ENCODE measurements around the gene TENM4.

Gene TENM4

GRCh38 chr11:79440571-79441460 is at the start of gene TENM4:
Gene TENM4 (minus strand): TSS chr11:79441030. CDS start chr11:79069944, 371,086 bp downstream.
- in situ Hi-C loops (cut with MboI; ENCODE audit: low sequenced_read_pairs): no loop called here

GRCh38 chr11:79488286-79488685 is 47.5 kb upstream of the TENM4 start:
- in situ Hi-C loops (cut with MboI; ENCODE audit: low sequenced_read_pairs): no loop called here

- in situ Hi-C loops (cut with MboI; ENCODE audit: low sequenced_read_pairs): no loop called here
These were observed 46.6 kb upstream of the TENM4 start for GRCh38 chr11:79487412-79487811.

GRCh38 chr11:79486242-79486984 is 45.6 kb upstream of the TENM4 start:
- in situ Hi-C loops (cut with MboI; ENCODE audit: low sequenced_read_pairs): no loop called here

- in situ Hi-C loops (cut with MboI; ENCODE audit: low sequenced_read_pairs): no loop called here
These were observed 44.9 kb upstream of the TENM4 start for GRCh38 chr11:79485694-79486093.

GRCh38 chr11:79484872-79485271 is 44.0 kb upstream of the TENM4 start:
- in situ Hi-C loops (cut with MboI; ENCODE audit: low sequenced_read_pairs): no loop called here

- in situ Hi-C loops (cut with MboI; ENCODE audit: low sequenced_read_pairs): no loop called here
These were observed 42.0 kb upstream of the TENM4 start for GRCh38 chr11:79482800-79483199.

- in situ Hi-C loops (cut with MboI; ENCODE audit: low sequenced_read_pairs): no loop called here
These were observed 41.0 kb upstream of the TENM4 start for GRCh38 chr11:79481795-79482194.

- in situ Hi-C loops (cut with MboI; ENCODE audit: low sequenced_read_pairs): no loop called here
These were observed 40.0 kb upstream of the TENM4 start for GRCh38 chr11:79480864-79481263.

- in situ Hi-C loops (cut with MboI; ENCODE audit: low sequenced_read_pairs): no loop called here
These were observed 32.1 kb upstream of the TENM4 start for GRCh38 chr11:79472819-79473529.

GRCh38 chr11:79471071-79471844 is 30.4 kb upstream of the TENM4 start:
- in situ Hi-C loops (cut with MboI; ENCODE audit: low sequenced_read_pairs): no loop called here

GRCh38 chr11:79470161-79470560 is 29.3 kb upstream of the TENM4 start:
- in situ Hi-C loops (cut with MboI; ENCODE audit: low sequenced_read_pairs): no loop called here

GRCh38 chr11:79467761-79468160 is 26.9 kb upstream of the TENM4 start:
- in situ Hi-C loops (cut with MboI; ENCODE audit: low sequenced_read_pairs): no loop called here

GRCh38 chr11:79466411-79466810 is 25.6 kb upstream of the TENM4 start:
- in situ Hi-C loops (cut with MboI; ENCODE audit: low sequenced_read_pairs): no loop called here

- in situ Hi-C loops (cut with MboI; ENCODE audit: low sequenced_read_pairs): no loop called here
These were observed 24.3 kb upstream of the TENM4 start for GRCh38 chr11:79465160-79465559.

GRCh38 chr11:79461666-79462645 is 21.1 kb upstream of the TENM4 start:
- in situ Hi-C loops (cut with MboI; ENCODE audit: low sequenced_read_pairs): no loop called here

GRCh38 chr11:79461144-79461543 is 20.3 kb upstream of the TENM4 start:
- in situ Hi-C loops (cut with MboI; ENCODE audit: low sequenced_read_pairs): no loop called here

- in situ Hi-C loops (cut with MboI; ENCODE audit: low sequenced_read_pairs): no loop called here
These were observed 17.9 kb upstream of the TENM4 start for GRCh38 chr11:79458709-79459108.

GRCh38 chr11:79456501-79456900 is 15.7 kb upstream of the TENM4 start:
- in situ Hi-C loops (cut with MboI; ENCODE audit: low sequenced_read_pairs): no loop called here
